ENCODE data around the gene PON3.

- no peak for TF ChIP-seq CTCF (IDR thresholded peaks at IDR 0.05)
- no peak for TF ChIP-seq POLR2A (IDR thresholded peaks at IDR 0.05)
Measured at GRCh38 chr7:95376632-95377400, 19.4 kb downstream of the PON3 start.

Data from uterus (tissue), 2 donors.